ENCODE results near the gene KLK4.

Gene KLK4, protein sequence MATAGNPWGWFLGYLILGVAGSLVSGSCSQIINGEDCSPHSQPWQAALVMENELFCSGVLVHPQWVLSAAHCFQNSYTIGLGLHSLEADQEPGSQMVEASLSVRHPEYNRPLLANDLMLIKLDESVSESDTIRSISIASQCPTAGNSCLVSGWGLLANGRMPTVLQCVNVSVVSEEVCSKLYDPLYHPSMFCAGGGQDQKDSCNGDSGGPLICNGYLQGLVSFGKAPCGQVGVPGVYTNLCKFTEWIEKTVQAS

DNA sequence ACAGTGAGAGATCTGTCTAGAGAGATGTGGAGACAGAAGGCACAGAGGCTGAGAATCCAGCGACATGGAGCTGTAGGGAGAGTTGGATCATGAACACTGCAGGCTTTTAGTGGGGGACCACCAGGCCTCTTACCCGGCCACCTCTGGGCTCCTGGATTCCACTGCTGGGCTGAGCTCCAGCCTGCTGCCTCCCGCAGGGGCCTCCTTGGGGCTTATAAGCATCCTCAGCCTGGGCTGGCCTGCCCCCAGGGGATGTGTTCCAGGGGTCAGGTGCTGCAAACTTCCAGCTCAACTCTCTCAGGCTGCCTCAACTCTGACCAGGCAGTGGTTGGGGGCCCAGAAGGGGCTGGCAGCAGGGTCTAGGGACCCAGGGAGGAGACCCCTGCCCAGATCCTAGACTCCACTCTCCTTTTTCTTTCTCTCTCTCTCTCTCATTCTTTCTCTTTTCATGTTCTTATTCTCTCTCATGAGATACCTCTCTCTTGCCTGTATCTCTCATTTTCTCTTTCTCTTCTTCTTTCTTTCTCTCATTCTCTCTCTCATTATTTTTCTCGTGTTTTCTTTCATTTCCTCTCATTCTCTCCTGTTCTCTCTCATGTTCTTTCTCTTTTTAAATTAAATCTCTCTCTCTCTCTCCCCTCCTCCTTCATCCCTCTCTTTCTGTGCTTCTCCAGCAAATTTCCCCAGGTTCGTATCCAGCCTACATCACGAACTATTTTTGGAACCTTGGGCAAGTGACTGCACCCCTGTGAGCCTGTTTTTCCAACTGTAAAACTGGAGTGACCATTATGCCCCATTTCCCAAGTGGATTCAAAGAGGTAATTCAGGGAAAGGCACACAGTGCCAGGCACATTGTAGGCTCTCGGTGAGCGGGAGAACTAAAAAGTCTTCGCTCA lies at the start of gene KLK4:
TSS of gene KLK4 (minus strand) at position 190 of the 896 bp plus-strand sequence. CDS start 657 bp downstream, outside the sequence.
- H3K9me2 ChIP-seq (replicated peaks; ENCODE audit: insufficient read depth, low read length): no peaks in the 10 kb centered on the region
- H2AFZ ChIP-seq (ENCODE audit: low read length): no peak within 1 kb of the TSS
- H3K79me2 ChIP-seq (ENCODE audit: low read length): no peaks in the 10 kb centered on the region
- H3K9ac ChIP-seq (ENCODE audit: low read length): no peak within 1 kb of the TSS
- no peak for DNase-seq
- H3K36me3 ChIP-seq (replicated peaks; ENCODE audit: insufficient read depth, low read length): no peaks in the 10 kb centered on the region
- H4K20me1 ChIP-seq (ENCODE audit: insufficient read depth, low read length): no peaks in the 10 kb centered on the region
- no peak for TF ChIP-seq EZH2phosphoT487 (IDR thresholded peaks at IDR 0.05; ENCODE audit: low read length)
- TF ChIP-seq EZH2 (optimal IDR thresholded peaks at IDR 0.05; ENCODE audit: low read depth, low read length): no peak
- no peak for TF ChIP-seq CTCF (IDR thresholded peaks at IDR 0.05; ENCODE audit: low read length)
- H3K9me3 ChIP-seq (replicated peaks; ENCODE audit: insufficient read depth, low read length): no peaks in the 10 kb centered on the region
- no peak within 1 kb of the TSS for H3K4me2 ChIP-seq (ENCODE audit: low read depth, low read length)
- no peaks in the 10 kb centered on the region for H3F3A ChIP-seq (ENCODE audit: insufficient read depth, low read length)
- H3K4me3 ChIP-seq (ENCODE audit: low read length): no peak within 1 kb of the TSS
- H3K27ac ChIP-seq (ENCODE audit: low read length): no peak within 1 kb of the TSS
- H3K27me3 ChIP-seq (replicated peaks; ENCODE audit: insufficient read depth, low read length): peaks cover 85% of the 10 kb centered on the region
- no peaks in the 10 kb centered on the region for H3K4me1 ChIP-seq (ENCODE audit: low read length)

GRCh38 chr19:50959731-50960500 lies 48.7 kb upstream of the KLK4 start:
- no peak overlapping the region for H3K4me2 ChIP-seq (ENCODE audit: low read depth, low read length)
- TF ChIP-seq EZH2phosphoT487 (IDR thresholded peaks at IDR 0.05; ENCODE audit: low read length) (no peak), CTCF (IDR thresholded peaks at IDR 0.05; ENCODE audit: low read length) (no peak), EZH2 (optimal IDR thresholded peaks at IDR 0.05; ENCODE audit: low read depth, low read length) (no peak)
- DNase-seq: no peak
- H3K27me3 ChIP-seq (replicated peaks; ENCODE audit: insufficient read depth, low read length): peaks cover 31% of the 10 kb centered on the region
- H3K9ac ChIP-seq (ENCODE audit: low read length): no peak overlapping the region
- H3K4me3 ChIP-seq (ENCODE audit: low read length): no peak overlapping the region
- no peaks in the 10 kb centered on the region for H3K9me2 ChIP-seq (replicated peaks; ENCODE audit: insufficient read depth, low read length)
- H2AFZ ChIP-seq (ENCODE audit: low read length): no peak overlapping the region
- no peaks in the 10 kb centered on the region for H3K9me3 ChIP-seq (replicated peaks; ENCODE audit: insufficient read depth, low read length)
- no peaks in the 10 kb centered on the region for H4K20me1 ChIP-seq (ENCODE audit: insufficient read depth, low read length)
- no peaks in the 10 kb centered on the region for H3K4me1 ChIP-seq (ENCODE audit: low read length)
- H3K36me3 ChIP-seq (replicated peaks; ENCODE audit: insufficient read depth, low read length): no peaks in the 10 kb centered on the region
- H3K79me2 ChIP-seq (ENCODE audit: low read length): no peaks in the 10 kb centered on the region
- H3K27ac ChIP-seq (ENCODE audit: low read length): no peak overlapping the region
- H3F3A ChIP-seq (ENCODE audit: insufficient read depth, low read length): no peaks in the 10 kb centered on the region

DNA sequence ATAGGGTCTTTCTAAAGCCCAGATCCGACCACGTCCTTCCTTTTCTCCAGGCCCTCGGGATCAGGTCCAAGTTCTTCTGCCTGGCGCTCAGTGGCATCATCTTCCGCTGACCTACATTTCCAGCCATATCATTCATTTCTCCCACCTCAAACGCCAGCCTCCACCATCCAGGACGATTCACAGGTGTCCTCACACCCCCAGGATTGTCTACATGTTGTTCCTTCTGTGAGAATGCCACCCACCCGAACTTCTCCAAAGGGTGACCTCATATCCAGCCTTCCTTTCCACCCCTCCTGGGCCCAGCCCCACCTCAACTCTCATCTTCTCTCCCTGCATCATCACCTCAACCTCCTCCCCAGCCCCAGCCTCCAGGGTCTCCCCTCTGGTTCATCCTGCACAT lies 46.4 kb upstream of the KLK4 start:
- Histone ChIP-seq H3K9me3 (replicated peaks; ENCODE audit: insufficient read depth, low read length) (no peaks in the 10 kb centered on the region), H3K4me1 (ENCODE audit: low read length) (no peaks in the 10 kb centered on the region), H3K36me3 (replicated peaks; ENCODE audit: insufficient read depth, low read length) (no peaks in the 10 kb centered on the region), H3K4me3 (ENCODE audit: low read length) (no peak overlapping the region), H3K4me2 (ENCODE audit: low read depth, low read length) (no peak overlapping the region), H3K27ac (ENCODE audit: low read length) (no peak overlapping the region), H2AFZ (ENCODE audit: low read length) (no peak overlapping the region), H3K9me2 (replicated peaks; ENCODE audit: insufficient read depth, low read length) (no peaks in the 10 kb centered on the region), H3K27me3 (replicated peaks; ENCODE audit: insufficient read depth, low read length) (peaks cover 32% of the 10 kb centered on the region), H3F3A (ENCODE audit: insufficient read depth, low read length) (no peaks in the 10 kb centered on the region), H3K9ac (ENCODE audit: low read length) (no peak overlapping the region), H4K20me1 (ENCODE audit: insufficient read depth, low read length) (no peaks in the 10 kb centered on the region), H3K79me2 (ENCODE audit: low read length) (no peaks in the 10 kb centered on the region)
- DNase-seq: no peak
- TF ChIP-seq CTCF (IDR thresholded peaks at IDR 0.05; ENCODE audit: low read length) (no peak), EZH2 (optimal IDR thresholded peaks at IDR 0.05; ENCODE audit: low read depth, low read length) (no peak), EZH2phosphoT487 (IDR thresholded peaks at IDR 0.05; ENCODE audit: low read length) (no peak)

Data from MM.1S (cell line).